ENCODE measurements around the gene TMEM151B. TPM values are rescaled to one million over a fixed set of nuclear protein-coding genes. Genes with fewer than 3 reads are reported as not detected.

Gene TMEM151B
- total and polyA plus RNA-seq, 2 of the 13 experiments (the other 11 are each of a cell fraction or from before 2014, with no cell fraction given), result not detected

DNA sequence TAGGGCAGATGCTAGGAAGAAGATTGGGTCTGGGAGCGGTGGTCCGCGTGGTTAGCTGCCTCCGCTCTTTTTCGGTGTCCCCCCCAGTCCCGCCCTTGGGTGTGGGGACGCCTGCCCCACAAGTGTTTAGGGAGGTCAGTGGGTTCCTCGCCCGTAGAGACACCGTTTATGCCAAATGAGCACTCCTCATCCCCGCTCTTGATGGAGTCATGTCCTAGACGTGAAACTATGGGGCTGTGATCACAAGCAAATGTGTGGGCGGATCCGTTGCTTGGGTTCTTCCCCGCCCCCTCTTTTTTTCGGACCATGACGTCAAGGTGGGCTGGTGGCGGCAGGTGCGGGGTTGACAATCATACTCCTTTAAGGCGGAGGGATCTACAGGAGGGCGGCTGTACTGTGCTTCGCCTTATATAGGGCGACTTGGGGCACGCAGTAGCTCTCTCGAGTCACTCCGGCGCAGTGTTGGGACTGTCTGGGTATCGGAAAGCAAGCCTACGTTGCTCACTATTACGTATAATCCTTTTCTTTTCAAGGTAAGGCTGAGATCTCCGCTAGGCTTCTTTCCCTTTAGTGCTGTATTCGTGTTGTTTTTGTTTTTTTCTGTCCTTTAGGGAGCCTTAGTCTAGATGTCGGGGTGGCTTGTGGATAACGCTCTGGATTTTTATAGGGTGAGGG, 23.4 kb upstream of the TMEM151B start, which contains the start of gene HSP90AB1 (continued):
- TF ChIP-seq NFAT5 (CRISPR knock-in tag; IDR thresholded peaks at IDR 0.05), result peak; percentile 92
- TF ChIP-seq ZNF234 (CRISPR knock-in tag; conservative IDR thresholded peaks at IDR 0.05), result no peak; the same call in none of the 2 replicates
- TF ChIP-seq ZNF317 (CRISPR knock-in tag; IDR thresholded peaks at IDR 0.05), result peak; percentile 29; the same call in 1 of the 2 replicates
- TF ChIP-seq THAP7 (CRISPR knock-in tag; IDR thresholded peaks at IDR 0.05), result peak; percentile 52; the same call in 1 of the 2 replicates
- no peak for TF ChIP-seq NFRKB (IDR thresholded peaks at IDR 0.05)
- peak; percentile 85; the same call in 1 of the 2 replicates for TF ChIP-seq HOMEZ (CRISPR knock-in tag; IDR thresholded peaks at IDR 0.05; ENCODE audit: low read depth)
- TF ChIP-seq, protein P1, sequence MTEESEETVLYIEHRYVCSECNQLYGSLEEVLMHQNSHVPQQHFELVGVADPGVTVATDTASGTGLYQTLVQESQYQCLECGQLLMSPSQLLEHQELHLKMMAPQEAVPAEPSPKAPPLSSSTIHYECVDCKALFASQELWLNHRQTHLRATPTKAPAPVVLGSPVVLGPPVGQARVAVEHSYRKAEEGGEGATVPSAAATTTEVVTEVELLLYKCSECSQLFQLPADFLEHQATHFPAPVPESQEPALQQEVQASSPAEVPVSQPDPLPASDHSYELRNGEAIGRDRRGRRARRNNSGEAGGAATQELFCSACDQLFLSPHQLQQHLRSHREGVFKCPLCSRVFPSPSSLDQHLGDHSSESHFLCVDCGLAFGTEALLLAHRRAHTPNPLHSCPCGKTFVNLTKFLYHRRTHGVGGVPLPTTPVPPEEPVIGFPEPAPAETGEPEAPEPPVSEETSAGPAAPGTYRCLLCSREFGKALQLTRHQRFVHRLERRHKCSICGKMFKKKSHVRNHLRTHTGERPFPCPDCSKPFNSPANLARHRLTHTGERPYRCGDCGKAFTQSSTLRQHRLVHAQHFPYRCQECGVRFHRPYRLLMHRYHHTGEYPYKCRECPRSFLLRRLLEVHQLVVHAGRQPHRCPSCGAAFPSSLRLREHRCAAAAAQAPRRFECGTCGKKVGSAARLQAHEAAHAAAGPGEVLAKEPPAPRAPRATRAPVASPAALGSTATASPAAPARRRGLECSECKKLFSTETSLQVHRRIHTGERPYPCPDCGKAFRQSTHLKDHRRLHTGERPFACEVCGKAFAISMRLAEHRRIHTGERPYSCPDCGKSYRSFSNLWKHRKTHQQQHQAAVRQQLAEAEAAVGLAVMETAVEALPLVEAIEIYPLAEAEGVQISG (CRISPR knock-in tag; IDR thresholded peaks at IDR 0.05), result peak; percentile 73
- TF ChIP-seq MAF1 (CRISPR knock-in tag; IDR thresholded peaks at IDR 0.05; ENCODE audit: borderline replicate concordance), result peak; percentile 78; the same call in 1 of the 2 replicates
- TF ChIP-seq NCOA2 (CRISPR knock-in tag; IDR thresholded peaks at IDR 0.05), result peak; percentile 67; the same call in 1 of the 2 replicates
- TF ChIP-seq ZNF329 (CRISPR knock-in tag; IDR thresholded peaks at IDR 0.05; ENCODE audit: low read depth), result peak; percentile 60; the same call in 1 of the 2 replicates
- peak; percentile 22; the same call in 1 of the 2 replicates for TF ChIP-seq ZGPAT (CRISPR knock-in tag; IDR thresholded peaks at IDR 0.05)
- no peak; the same call in none of the 2 replicates for TF ChIP-seq ZNF746 (CRISPR knock-in tag; IDR thresholded peaks at IDR 0.05)
- TF ChIP-seq, protein P2, sequence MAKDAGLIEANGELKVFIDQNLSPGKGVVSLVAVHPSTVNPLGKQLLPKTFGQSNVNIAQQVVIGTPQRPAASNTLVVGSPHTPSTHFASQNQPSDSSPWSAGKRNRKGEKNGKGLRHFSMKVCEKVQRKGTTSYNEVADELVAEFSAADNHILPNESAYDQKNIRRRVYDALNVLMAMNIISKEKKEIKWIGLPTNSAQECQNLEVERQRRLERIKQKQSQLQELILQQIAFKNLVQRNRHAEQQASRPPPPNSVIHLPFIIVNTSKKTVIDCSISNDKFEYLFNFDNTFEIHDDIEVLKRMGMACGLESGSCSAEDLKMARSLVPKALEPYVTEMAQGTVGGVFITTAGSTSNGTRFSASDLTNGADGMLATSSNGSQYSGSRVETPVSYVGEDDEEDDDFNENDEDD (CRISPR knock-in tag; IDR thresholded peaks at IDR 0.05; ENCODE audit: borderline replicate concordance), result peak; percentile 44; the same call in 1 of the 2 replicates
- TF ChIP-seq BCL6 (CRISPR knock-in tag; IDR thresholded peaks at IDR 0.05), result peak; percentile 63; the same call in 1 of the 2 replicates
- no peak for TF ChIP-seq ZNF3 (CRISPR knock-in tag; IDR thresholded peaks at IDR 0.05)
- TF ChIP-seq ZNF619 (CRISPR knock-in tag; IDR thresholded peaks at IDR 0.05), result 0 out of 2 replicates have a peak, but pooled peaks have one; percentile 2

All from HepG2 (cell line).